Sigmoid colon (tissue), 4 donors: Measurements from ENCODE around the gene GID4.

Experiments used
- CTCF ChIP-seq, 4 experiments: fragments of 450-650 bp in 3 of 4; fragments of 200-600 bp in 1 of 4; IDR thresholded peaks; one replicate each; pipeline ENCODE4 v1.5.1; 2016 to 2019; ENCODE audit warnings: antibody characterized with exemption in 4 of 4, mild to moderate bottlenecking in 3 of 4, moderate library complexity in 2 of 4
- EP300 ChIP-seq, 4 donors: sonication (generic); formaldehyde crosslinking; IDR thresholded peaks; one replicate each; pipeline ENCODE4 v1.6.1; 2017; ENCODE audit warnings: antibody characterized with exemption in 4 of 4
- POLR2A ChIP-seq, 2 donors: fragments of 450-650 bp; IDR thresholded peaks; one replicate each; pipeline ENCODE4 v1.6.1; 2016; ENCODE audit warnings: antibody characterized with exemption in 2 of 2, mild to moderate bottlenecking in 2 of 2, moderate library complexity in 2 of 2
- POLR2AphosphoS5 ChIP-seq, 4 donors: sonication (generic); formaldehyde crosslinking; IDR thresholded peaks; one replicate each; pipeline ENCODE4 v1.6.1; 2017; ENCODE audit warnings: antibody characterized with exemption in 4 of 4

GRCh38 chr17:18106211-18106610, 67.0 kb downstream of the GID4 start:
- TF ChIP-seq POLR2A (IDR thresholded peaks at IDR 0.05): no peak
- no peak for TF ChIP-seq CTCF (IDR thresholded peaks at IDR 0.05)
- no peak for TF ChIP-seq EP300 (IDR thresholded peaks at IDR 0.05)
- no peak for TF ChIP-seq POLR2AphosphoS5 (IDR thresholded peaks at IDR 0.05)
